ENCODE results near the gene EXOC6.

EXOC6 gene

GRCh38 chr10:92834331-92834730 lies 14.0 kb upstream of the EXOC6 start:
- no peak for DNase-seq (ENCODE audit: low read depth in 3 of 3)

- no peak for DNase-seq (ENCODE audit: low read depth in 3 of 3)
These were observed 13.3 kb upstream of the EXOC6 start for GRCh38 chr10:92834986-92835385.

GRCh38 chr10:92837456-92837855 lies 10.9 kb upstream of the EXOC6 start:
- no peak for DNase-seq (ENCODE audit: low read depth in 3 of 3)

- peak; percentile 27 to 63 (median 30) for DNase-seq (ENCODE audit: low read depth in 3 of 3)
These were observed 8.9 kb upstream of the EXOC6 start for GRCh38 chr10:92839191-92840085.

- DNase-seq (ENCODE audit: low read depth in 3 of 3), result no peak
These were observed 3.6 kb upstream of the EXOC6 start for GRCh38 chr10:92844746-92845145.

GRCh38 chr10:92845921-92846320 lies 2.4 kb upstream of the EXOC6 start:
- no peak for DNase-seq (ENCODE audit: low read depth in 3 of 3)

GRCh38 chr10:92846344-92846743 lies 2.0 kb upstream of the EXOC6 start:
- no peak for DNase-seq (ENCODE audit: low read depth in 3 of 3)

- DNase-seq (ENCODE audit: low read depth in 3 of 3), result no peak
These were observed 1.5 kb upstream of the EXOC6 start for GRCh38 chr10:92846854-92847201.

GRCh38 chr10:92847202-92847864 lies 987 bp upstream of the EXOC6 start:
- DNase-seq (ENCODE audit: low read depth in 3 of 3), result no peak

GRCh38 chr10:92848037-92848440 lies 281 bp upstream of the EXOC6 start:
- no peak for DNase-seq (ENCODE audit: low read depth in 3 of 3)

GRCh38 chr10:92849234-92849525 lies 860 bp downstream of the EXOC6 start:
- no peak for DNase-seq (ENCODE audit: low read depth in 3 of 3)

- no peak for DNase-seq (ENCODE audit: low read depth in 3 of 3)
These were observed 1.3 kb downstream of the EXOC6 start for GRCh38 chr10:92849576-92850090.

GRCh38 chr10:92850185-92850584 lies 1.9 kb downstream of the EXOC6 start:
- DNase-seq (ENCODE audit: low read depth in 3 of 3), result no peak

GRCh38 chr10:92851003-92851402 lies 2.7 kb downstream of the EXOC6 start:
- no peak for DNase-seq (ENCODE audit: low read depth in 3 of 3)

GRCh38 chr10:92855560-92855959 lies 7.2 kb downstream of the EXOC6 start:
- no peak for DNase-seq (ENCODE audit: low read depth in 3 of 3)

GRCh38 chr10:92857904-92858514 lies 9.7 kb downstream of the EXOC6 start:
- no peak for DNase-seq (ENCODE audit: low read depth in 3 of 3)

- DNase-seq (ENCODE audit: low read depth in 3 of 3), result no peak
These were observed 18.9 kb downstream of the EXOC6 start for GRCh38 chr10:92867235-92867634.

GRCh38 chr10:92868036-92868435 lies 19.7 kb downstream of the EXOC6 start:
- no peak for DNase-seq (ENCODE audit: low read depth in 3 of 3)

GRCh38 chr10:92868557-92868956 lies 20.2 kb downstream of the EXOC6 start:
- DNase-seq (ENCODE audit: low read depth in 3 of 3), result no peak

- DNase-seq (ENCODE audit: low read depth in 3 of 3), result no peak
These were observed 24.7 kb downstream of the EXOC6 start for GRCh38 chr10:92873029-92873428.

GRCh38 chr10:92876509-92877036 lies 28.3 kb downstream of the EXOC6 start:
- DNase-seq (ENCODE audit: low read depth in 3 of 3), result no peak

GRCh38 chr10:92880233-92880861 lies 32.0 kb downstream of the EXOC6 start:
- DNase-seq (ENCODE audit: low read depth in 3 of 3), result no peak
